A549 (cell line): ENCODE measurements around the gene DHRS7B. TPM values are rescaled to one million over a fixed set of nuclear protein-coding genes. Genes with fewer than 3 reads are reported as not detected.

ENCODE experiments used
- ATAC-seq, 2 experiments: fragments of 200-7000 bp in 1 of 2; fragments of >200 bp in 1 of 2; cut with Nextera tagmentation in 1 of 2; cut with Tn5 transposase in 1 of 2; 3 replicates each; pipeline versions ENCODE4 v1.8.0 to v1.9.1; 2018 to 2020; ENCODE audit warnings: mild to moderate bottlenecking in 1 of 2, moderate library complexity in 1 of 2
- CTCF ChIA-PET: fragments of 300-600 bp; sonication (Branson Sonifier 250); formaldehyde crosslinking; extraction: SDS; loops from one replicate; lab custom pipeline; 2021; ENCODE audit warnings: antibody characterized with exemption, inconsistent platforms; lab: Yijun Ruan, JAX
- POLR2A ChIA-PET: fragments of 350-600 bp; formaldehyde crosslinking; extraction: SDS; loops from one replicate; lab custom pipeline; 2021; ENCODE audit warnings: antibody characterized with exemption, inconsistent platforms; lab: Yijun Ruan, JAX
- DNase-seq, 2 experiments: peaks; one replicate each; pipeline versions ENCODE4 v3.0.0 to v3.0.0-alpha.2; 2011 to 2016; ENCODE audit warnings: low read depth in 1 of 2, low spot score in 1 of 2
- FAIRE-seq: peaks from 2 replicates; lab custom pipeline; 2011; peaks lifted over from hg19 to GRCh38; lab: Jason Lieb, UNC
- H3K27ac ChIP-seq, 2 experiments: fragments of >200 bp; sonication (Bioruptor Twin); formaldehyde crosslinking; 3 replicates each; pipeline ENCODE4 v1.5.1; 2016 to 2017
- H3K4me1 ChIP-seq: fragments of >200 bp; sonication (Bioruptor Twin); formaldehyde crosslinking; 3 replicates; pipeline ENCODE4 v1.6.1; 2016
- H3K4me2 ChIP-seq: fragments of >200 bp; sonication (Bioruptor Twin); formaldehyde crosslinking; 3 replicates; pipeline ENCODE4 v1.6.1; 2016
- H3K4me3 ChIP-seq: fragments of >200 bp; sonication (Bioruptor Twin); formaldehyde crosslinking; 3 replicates; pipeline ENCODE4 v1.5.1; 2016
- H3K9me3 ChIP-seq: fragments of >200 bp; sonication (Bioruptor Twin); formaldehyde crosslinking; 3 replicates; pipeline ENCODE4 v1.6.1; 2016
- BCL3 ChIP-seq: fragments of >200 bp; sonication (Bioruptor Twin); formaldehyde crosslinking; IDR thresholded peaks from 3 replicates; pipeline ENCODE4 v1.6.1; 2016
- CEBPB ChIP-seq, 2 experiments: fragments of >200 bp in 1 of 2; sonication (Bioruptor Twin) in 1 of 2; formaldehyde crosslinking in 1 of 2; IDR thresholded peaks; 2 replicates each; pipeline ENCODE4 v1.6.1; 2012 to 2016
- E2F6 ChIP-seq: IDR thresholded peaks from 2 replicates; pipeline ENCODE4 v1.6.1; 2012; ENCODE audit warnings: low read depth, borderline replicate concordance
- EHF ChIP-seq: fragments of 250-450 bp; sonication (Bioruptor Pico); IDR thresholded peaks from 2 replicates; pipeline ENCODE4 v1.5.0; 2020; ENCODE audit warnings: mild to moderate bottlenecking
- ELK1 ChIP-seq: fragments of 150-350 bp; IDR thresholded peaks from 2 replicates; pipeline ENCODE4 v1.6.1; 2014; ENCODE audit warnings: low read depth, mild to moderate bottlenecking, low read length
- ESRRA ChIP-seq: fragments of 150-350 bp; IDR thresholded peaks from 2 replicates; pipeline ENCODE4 v1.6.1; 2014; ENCODE audit warnings: mild to moderate bottlenecking, low read length, borderline replicate concordance
- HEYL ChIP-seq: fragments of 250-450 bp; sonication (Bioruptor Pico); IDR thresholded peaks from 2 replicates; pipeline ENCODE4 v1.8.0; 2021; ENCODE audit warnings: mild to moderate bottlenecking, moderate library complexity
- HMGXB4 ChIP-seq: fragments of 250-450 bp; sonication (Bioruptor Pico); IDR thresholded peaks from 2 replicates; pipeline ENCODE4 v1.5.0; 2021; ENCODE audit warnings: mild to moderate bottlenecking, moderate library complexity, borderline replicate concordance
- HOXA7 ChIP-seq: fragments of 250-450 bp; sonication (Bioruptor Pico); IDR thresholded peaks from 2 replicates; pipeline ENCODE4 v1.5.0; 2020; ENCODE audit warnings: mild to moderate bottlenecking, moderate library complexity
- HOXB5 ChIP-seq: fragments of 250-450 bp; sonication (Bioruptor Pico); IDR thresholded peaks from 2 replicates; pipeline ENCODE4 v1.5.0; 2020; ENCODE audit warnings: mild to moderate bottlenecking, moderate library complexity
- JUN ChIP-seq, 2 experiments: fragments of >200 bp; sonication (Bioruptor Twin); formaldehyde crosslinking; IDR thresholded peaks; 2 replicates in 1 of 2; 3 replicates in 1 of 2; pipeline ENCODE4 v1.6.1; 2016 to 2017
- KDM1A ChIP-seq: fragments of 200-600 bp; sonication (generic); IDR thresholded peaks from 2 replicates; pipeline ENCODE4 v1.6.1; 2016; ENCODE audit warnings: low read depth, mild to moderate bottlenecking
- KDM5A ChIP-seq: fragments of 200-600 bp; sonication (generic); IDR thresholded peaks from 2 replicates; pipeline ENCODE4 v1.6.1; 2016; ENCODE audit warnings: antibody characterized with exemption, mild to moderate bottlenecking
- MAX ChIP-seq: IDR thresholded peaks from 2 replicates; pipeline ENCODE4 v1.6.1; 2012
- NR3C1 ChIP-seq: fragments of >200 bp; sonication (Bioruptor Twin); formaldehyde crosslinking; IDR thresholded peaks from 3 replicates; pipeline ENCODE4 v1.6.1; 2017
- PBX3 ChIP-seq: IDR thresholded peaks from 2 replicates; pipeline ENCODE4 v1.6.1; 2012
- POLR2AphosphoS2 ChIP-seq: conservative IDR thresholded peaks from 2 replicates; pipeline ENCODE4 v1.6.1; 2012; ENCODE audit warnings: low read length, improper control_type of control experiment, inconsistent platforms
- RARB ChIP-seq: fragments of 250-450 bp; sonication (Bioruptor Pico); IDR thresholded peaks from 2 replicates; pipeline ENCODE4 v1.8.0; 2021; ENCODE audit warnings: mild to moderate bottlenecking, moderate library complexity
- RCOR1 ChIP-seq: fragments of 150-350 bp; IDR thresholded peaks from 2 replicates; pipeline ENCODE4 v1.6.1; 2014; ENCODE audit warnings: antibody characterized with exemption, low read length, low read depth
- REST ChIP-seq: fragments of 200-600 bp; sonication (generic); IDR thresholded peaks from 2 replicates; pipeline ENCODE4 v1.6.1; 2016; ENCODE audit warnings: antibody characterized with exemption, mild to moderate bottlenecking, moderate library complexity
- SREBF2 ChIP-seq: fragments of 450-650 bp; IDR thresholded peaks from 2 replicates; pipeline ENCODE4 v1.6.1; 2014; ENCODE audit warnings: mild to moderate bottlenecking, moderate library complexity
- TFCP2L1 ChIP-seq: fragments of 250-450 bp; sonication (Bioruptor Pico); IDR thresholded peaks from 2 replicates; pipeline ENCODE4 v1.5.0; 2021; ENCODE audit warnings: mild to moderate bottlenecking
- TP53 ChIP-seq: fragments of 250-450 bp; sonication (Bioruptor Pico); IDR thresholded peaks from 2 replicates; pipeline ENCODE4 v1.5.0; 2021; ENCODE audit warnings: mild to moderate bottlenecking, moderate library complexity
- WGBS: methylation state at CpG from one replicate; pipeline ENCODE4 v1.1.6; 2017; ENCODE audit errors: missing lambda C conversion rate; 5-methylcytosine and 5-hydroxymethylcytosine counted together
- polyA plus RNA-seq, 4 experiments: library from polyadenylated mRNA; depleted of rRNA in 3 of 4; stranded (reverse); fragments of >200 nt; fragmentation: RNase III in 1 of 4; extraction: RNeasy Plus Mini Kit Qiagen cat#74134 plus additional on column Dnase treatment in 1 of 4; gene quantifications; 2 replicates in 3 of 4; 3 replicates in 1 of 4; pipeline ENCODE4 v1.2.3, GENCODE V29; 2011 to 2017

DHRS7B gene
- polyA plus RNA-seq, 2 of the 4 experiments (the other 2 are of a cell fraction): 23.6 to 25.4 TPM

- no peak for TF ChIP-seq HMGXB4 (CRISPR knock-in tag)
- TF ChIP-seq, all 56 proteins: peak for 7
Observed at GRCh38 chr17:21098934-21099689, 27.7 kb upstream of the DHRS7B start (continued).

GRCh38 chr17:21100636-21101035, 26.1 kb upstream of the DHRS7B start:
- DNase-seq (no peak), ATAC-seq (no peak), FAIRE-seq (no peak)
- ChIA-PET CTCF (interaction anchor here (0.9 to 3.5 kb wide), 9 partner anchors 9 to 144 kb away, joined by 3 to 25 read pairs (median 4); partner anchors contain the start of gene USP22), POLR2A (interaction anchor here (2.8 kb wide), 1 partner anchor 57 kb away, joined by 29 read pairs; the partner anchor contains the start of gene USP22)
- Histone ChIP-seq H3K4me2 (no peak overlapping the region), H3K4me1 (0 out of 3 replicates have a peak, but pooled peaks cover 4% of the 10 kb centered on the region), H3K9me3 (no peaks in the 10 kb centered on the region), H3K4me3 (no peak overlapping the region), H3K27ac (no peak overlapping the region)
- TF ChIP-seq REST: no peak
- TF ChIP-seq RARB (CRISPR knock-in tag): no peak
- WGBS: 36% methylated on average over 2 of the region's 2 CpGs

- TF ChIP-seq RCOR1 (no peak), HOXA7 (CRISPR knock-in tag) (no peak), MAX (no peak), E2F6 (no peak), SREBF2 (no peak), KDM1A (no peak), TP53 (CRISPR knock-in tag) (no peak), NR3C1 (no peak), ESRRA (no peak), BCL3 (no peak), POLR2AphosphoS2 (no peak), JUN (IDR thresholded peaks at IDR 0.05) (no peak), HOXB5 (CRISPR knock-in tag) (no peak), ELK1 (no peak), HEYL (no peak), EHF (CRISPR knock-in tag) (no peak), KDM5A (no peak), CEBPB (IDR thresholded peaks at IDR 0.05) (no peak), TFCP2L1 (CRISPR knock-in tag) (no peak), PBX3 (no peak)
- TF ChIP-seq, all 56 proteins: peak for 0
- FAIRE-seq (no peak), ATAC-seq (no peak), DNase-seq (no peak)
- H3K4me3 ChIP-seq: no peak overlapping the region
- no peak overlapping the region for H3K27ac ChIP-seq
- no peaks in the 10 kb centered on the region for H3K4me1 ChIP-seq
- CTCF ChIA-PET: interaction anchor here (0.6 to 1.3 kb wide), 3 partner anchors 13 to 144 kb away, joined by 3 to 10 read pairs (median 5); no protein-coding TSS in a partner anchor
- POLR2A ChIA-PET: interaction anchor here (0.9 kb wide), 1 partner anchor 62 kb away, joined by 5 read pairs; the partner anchor contains the start of gene USP22
- H3K9me3 ChIP-seq: no peaks in the 10 kb centered on the region
- 46% methylated on average over 7 of the region's 7 CpGs for WGBS
- no peak overlapping the region for H3K4me2 ChIP-seq
Observed at GRCh38 chr17:21104608-21105007, 22.2 kb upstream of the DHRS7B start.
